Upper lobe of left lung (tissue), 4 donors: ENCODE measurements around the gene SULT2A1.

Source experiments
- CTCF ChIP-seq, 6 experiments: fragments of 450-650 bp in 4 of 6; fragments of 200-600 bp in 2 of 6; sonication (generic) in 2 of 6; IDR thresholded peaks; one replicate each; pipeline ENCODE4 v1.5.1; 2016 to 2019; ENCODE audit warnings: antibody characterized with exemption in 6 of 6
- EP300 ChIP-seq, 4 donors: sonication (generic); formaldehyde crosslinking; IDR thresholded peaks; one replicate each; pipeline ENCODE4 v1.5.1; 2017; ENCODE audit warnings: antibody characterized with exemption in 4 of 4, control low read depth in 2 of 4
- POLR2A ChIP-seq, 4 donors: fragments of 450-650 bp; IDR thresholded peaks; one replicate each; pipeline ENCODE4 v1.5.1; 2016 to 2017; ENCODE audit warnings: antibody characterized with exemption in 4 of 4, mild to moderate bottlenecking in 2 of 4
- POLR2AphosphoS5 ChIP-seq, 2 donors: sonication (generic); formaldehyde crosslinking; IDR thresholded peaks; one replicate each; pipeline ENCODE4 v1.5.1; 2017; ENCODE audit warnings: antibody characterized with exemption in 2 of 2

- TF ChIP-seq POLR2AphosphoS5 (IDR thresholded peaks at IDR 0.05) (no peak), CTCF (IDR thresholded peaks at IDR 0.05) (no peak), POLR2A (IDR thresholded peaks at IDR 0.05) (no peak), EP300 (IDR thresholded peaks at IDR 0.05) (no peak)
Measured at GRCh38 chr19:47896019-47896418, 9.9 kb upstream of the SULT2A1 start.
